ENCODE results near the gene CALHM5. TPM values are rescaled to one million over a fixed set of nuclear protein-coding genes. Genes with fewer than 3 reads are reported as not detected.

Gene CALHM5
- total and polyA plus RNA-seq, 10 of the 15 experiments (the other 5 are each of a cell fraction or from before 2014, with no cell fraction given), result not detected

GRCh38 chr6:116542426-116542825 lies 31.0 kb downstream of the CALHM5 start (continued):
- TF ChIP-seq CEBPZ (IDR thresholded peaks at IDR 0.05; ENCODE audit: low read depth, low read length) (no peak), HCFC1 (IDR thresholded peaks at IDR 0.05; ENCODE audit: low read length) (no peak), JUNB (IDR thresholded peaks at IDR 0.05) (no peak), CEBPB (IDR thresholded peaks at IDR 0.05; ENCODE audit: borderline replicate concordance in 1 of 2, low read depth in 2 of 2, low read length in 2 of 2) (no peak), RELA (IDR thresholded peaks at IDR 0.05; ENCODE audit: borderline replicate concordance, partially characterized antibody) (no peak), KLF5 (IDR thresholded peaks at IDR 0.05; ENCODE audit: partially characterized antibody) (no peak)

GRCh38 chr6:116543149-116543548 lies 31.7 kb downstream of the CALHM5 start:
- intact Hi-C loops (cut with micrococcal nuclease; ENCODE audit: unreplicated experiment), result no loop called here
- H3K9ac ChIP-seq (ENCODE audit: control insufficient read depth, insufficient read depth, low read length), result no peak overlapping the region
- no peaks in the 10 kb centered on the region for H3K9me3 ChIP-seq (replicated peaks; ENCODE audit: control insufficient read depth, insufficient read depth, low read length)
- FAIRE-seq (no peak), ATAC-seq (no peak), DNase-seq (ENCODE audit: low read depth, low spot score) (no peak)
- H3K4me3 ChIP-seq, result no peak overlapping the region
- SMC1A ChIA-PET (ENCODE audit: uncharacterized antibody, unreplicated experiment), result interaction anchor here (1.3 kb wide), 2 partner anchors 20 to 256 kb away, joined by 3 read pairs; no protein-coding TSS in a partner anchor
- no peaks in the 10 kb centered on the region for H3K36me3 ChIP-seq (ENCODE audit: control insufficient read depth in 2 of 2, insufficient read depth in 2 of 2, low read length in 1 of 2)
- no peak overlapping the region for H3K27ac ChIP-seq (ENCODE audit: control insufficient read depth, insufficient read depth)
- BruUV-seq (replicated peaks), result no TSS peak
- in situ Hi-C loops (cut with MboI), result no loop called here
- H3K4me1 ChIP-seq (ENCODE audit: control insufficient read depth, insufficient read depth, low read length), result no peaks in the 10 kb centered on the region
- TF ChIP-seq POLR2AphosphoS5 (IDR thresholded peaks at IDR 0.05; ENCODE audit: low read length) (no peak), ZNF384 (IDR thresholded peaks at IDR 0.05; ENCODE audit: borderline replicate concordance, low read depth, low read length) (no peak), CEBPB (IDR thresholded peaks at IDR 0.05; ENCODE audit: borderline replicate concordance in 1 of 2, low read depth in 2 of 2, low read length in 2 of 2) (no peak)
- H3K79me2 ChIP-seq (ENCODE audit: control insufficient read depth, insufficient read depth, low read length), result no peaks in the 10 kb centered on the region
- POLR2A ChIA-PET, result no interaction called here
- RAD21 ChIA-PET (ENCODE audit: unreplicated experiment), result interaction anchor here (1.1 kb wide), 1 partner anchor 12 kb away, joined by 3 read pairs; no protein-coding TSS in a partner anchor
- no peak overlapping the region for H2AFZ ChIP-seq (ENCODE audit: control insufficient read depth, low read depth, low read length)
- H3K4me2 ChIP-seq (ENCODE audit: control insufficient read depth, insufficient read depth), result no peak overlapping the region
- no peaks in the 10 kb centered on the region for H4K20me1 ChIP-seq (ENCODE audit: control insufficient read depth, insufficient read depth)
- H3K27me3 ChIP-seq (replicated peaks in 1 of 2; ENCODE audit: control insufficient read depth in 2 of 2, insufficient read depth in 2 of 2, low read length in 1 of 2), result peaks cover 0 to 8% of the 10 kb centered on the region in 2 experiments; a peak in 1 of 4 replicates
- CTCF ChIA-PET, result interaction anchor here (3.0 to 7.1 kb wide), 2 partner anchors 16 to 325 kb away, joined by 14 to 48 read pairs; no protein-coding TSS in a partner anchor
